ENCODE results near the gene SIRT2. TPM values are rescaled to one million over a fixed set of nuclear protein-coding genes. Genes with fewer than 3 reads are reported as not detected.
"Not testable (repeated sequence)": the region's sequence is repeated elsewhere in the genome, so short reads cannot be mapped to it uniquely, and the experiment has no call there.

Gene SIRT2
- total RNA-seq, 2 experiments from 2014 or later = 28.3 to 30.4 TPM

- ChIA-PET POLR2A (interaction anchor here (0.6 kb wide), 1 partner anchor 9 kb away, joined by 5 read pairs; no protein-coding TSS in a partner anchor), CTCF (no interaction called here)
These were observed 5.4 kb upstream of the SIRT2 start for GRCh38 chr19:38904581-38905539.

GRCh38 chr19:38901683-38902082, 2.3 kb upstream of the SIRT2 start:
- CTCF ChIA-PET = interaction anchor here (1.4 to 1.5 kb wide), 3 partner anchors 12 to 26 kb away, joined by 3 to 4 read pairs (median 3); no protein-coding TSS in a partner anchor
- POLR2A ChIA-PET = no interaction called here

GRCh38 chr19:38900743-38901190, 1.3 kb upstream of the SIRT2 start:
- ChIA-PET CTCF (interaction anchor here (0.7 to 1.6 kb wide), 7 partner anchors 13 to 29 kb away, joined by 3 to 7 read pairs (median 3); partner anchors contain the start of genes MRPS12 and SARS2), POLR2A (interaction anchor here (0.6 to 0.8 kb wide), 2 partner anchors 14 to 23 kb away, joined by 3 to 4 read pairs; partner anchors contain the start of gene RINL)

- POLR2A ChIA-PET = interaction anchor here (0.6 to 0.8 kb wide), 2 partner anchors 14 to 23 kb away, joined by 3 to 4 read pairs; partner anchors contain the start of gene RINL
- CTCF ChIA-PET = interaction anchor here (0.7 to 1.6 kb wide), 7 partner anchors 13 to 30 kb away, joined by 3 to 7 read pairs (median 3); partner anchors contain the start of genes MRPS12 and SARS2
These were observed 798 bp upstream of the SIRT2 start for GRCh38 chr19:38900202-38900629.

GRCh38 chr19:38898788-38899446, 501 bp downstream of the SIRT2 start:
- ChIA-PET CTCF (interaction anchor here (1.2 kb wide), 1 partner anchor 11 kb away, joined by 4 read pairs; no protein-coding TSS in a partner anchor), POLR2A (interaction anchor here (0.6 kb wide), 1 partner anchor 229 kb away, joined by 3 read pairs; no protein-coding TSS in a partner anchor)

GRCh38 chr19:38894968-38895367, 4.5 kb downstream of the SIRT2 start:
- ChIA-PET CTCF (no interaction called here), POLR2A (interaction anchor here (0.7 kb wide), 1 partner anchor 18 kb away, joined by 3 read pairs; no protein-coding TSS in a partner anchor)

GRCh38 chr19:38893341-38893771, 6.1 kb downstream of the SIRT2 start:
- CTCF ChIA-PET = interaction anchor here (1.8 kb wide), 1 partner anchor 36 kb away, joined by 5 read pairs; the partner anchor contains the start of genes MRPS12 and SARS2
- POLR2A ChIA-PET = no interaction called here

- POLR2A ChIA-PET = no interaction called here
- CTCF ChIA-PET = interaction anchor here (1.8 kb wide), 1 partner anchor 37 kb away, joined by 5 read pairs; the partner anchor contains the start of genes MRPS12 and SARS2
These were observed 6.6 kb downstream of the SIRT2 start for GRCh38 chr19:38892841-38893240.

- POLR2A ChIA-PET = no interaction called here
- CTCF ChIA-PET = interaction anchor here (1.8 kb wide), 1 partner anchor 38 kb away, joined by 5 read pairs; the partner anchor contains the start of genes MRPS12 and SARS2
These were observed 7.6 kb downstream of the SIRT2 start for GRCh38 chr19:38891771-38892170.

GRCh38 chr19:38890686-38891085, 8.7 kb downstream of the SIRT2 start:
- ChIA-PET CTCF (no interaction called here), POLR2A (no interaction called here)

- POLR2A ChIA-PET = no interaction called here
- CTCF ChIA-PET = no interaction called here
These were observed 9.6 kb downstream of the SIRT2 start for GRCh38 chr19:38889803-38890202.

GRCh38 chr19:38888876-38889275, 10.5 kb downstream of the SIRT2 start:
- ChIA-PET CTCF (interaction anchor here (3.2 kb wide), 1 partner anchor 11 kb away, joined by 17 read pairs; the partner anchor contains the start of gene RINL), POLR2A (no interaction called here)

- CTCF ChIA-PET = interaction anchor here (1.2 kb wide), 1 partner anchor 28 kb away, joined by 3 read pairs; no protein-coding TSS in a partner anchor
- POLR2A ChIA-PET = not testable (repeated sequence)
These were observed 14.7 kb downstream of the SIRT2 start for GRCh38 chr19:38884691-38885090.

GRCh38 chr19:38883286-38883685, 16.1 kb downstream of the SIRT2 start:
- ChIA-PET CTCF (no interaction called here), POLR2A (no interaction called here)

GRCh38 chr19:38880882-38881609, 18.4 kb downstream of the SIRT2 start:
- ChIA-PET CTCF (no interaction called here), POLR2A (no interaction called here)

- ChIA-PET POLR2A (interaction anchor here (0.6 kb wide), 1 partner anchor 50 kb away, joined by 3 read pairs; no protein-coding TSS in a partner anchor), CTCF (interaction anchor here (1.3 kb wide), 1 partner anchor 81 kb away, joined by 3 read pairs; no protein-coding TSS in a partner anchor)
These were observed 19.1 kb downstream of the SIRT2 start for GRCh38 chr19:38880076-38880881.

GRCh38 chr19:38879400-38879751, 20.0 kb downstream of the SIRT2 start:
- POLR2A ChIA-PET = interaction anchor here (0.6 to 2.2 kb wide), 2 partner anchors 10 to 50 kb away, joined by 3 to 7 read pairs; no protein-coding TSS in a partner anchor
- CTCF ChIA-PET = interaction anchor here (1.0 to 1.5 kb wide), 3 partner anchors 10 to 82 kb away, joined by 3 to 7 read pairs (median 3); no protein-coding TSS in a partner anchor

Measured in activated CD8-positive, alpha-beta memory T cell treated with anti-CD3 and anti-CD28 coated beads for 36 hours (primary cell).